GM23338 (cell line): ENCODE measurements around the gene PLA2G4F. TPM values are rescaled to one million over a fixed set of nuclear protein-coding genes. Genes with fewer than 3 reads are reported as not detected.

Experiments
- ATAC-seq: fragments of 200-7000 bp; cut with Tn5 transposase; 3 replicates; pipeline ENCODE4 v1.9.1; 2020
- DNase-seq: peaks from one replicate; pipeline ENCODE4 v3.0.0-alpha.2; 2015; ENCODE audit warnings: low spot score
- H2AFZ ChIP-seq: fragments of 200-600 bp; sonication (generic); 2 replicates; pipeline ENCODE4 v1.8.0; 2016; ENCODE audit warnings: antibody characterized with exemption, mild to moderate bottlenecking, moderate library complexity
- H3F3A ChIP-seq: fragments of 200-600 bp; sonication (generic); replicated peaks from 2 replicates; pipeline ENCODE4 v1.8.0; 2017; ENCODE audit warnings: antibody characterized with exemption, mixed run types, low read depth
- H3K27ac ChIP-seq: fragments of 200-600 bp; sonication (generic); 2 replicates; pipeline ENCODE4 v1.6.1; 2016; ENCODE audit warnings: low read depth
- H3K27me3 ChIP-seq: fragments of 200-600 bp; sonication (generic); 2 replicates; pipeline ENCODE4 v1.8.0; 2016; ENCODE audit warnings: mild to moderate bottlenecking, mixed run types, moderate library complexity; ENCODE audit not compliant: insufficient read depth
- H3K36me3 ChIP-seq: fragments of 200-600 bp; sonication (generic); 2 replicates; pipeline ENCODE4 v1.8.0; 2016; ENCODE audit warnings: mild to moderate bottlenecking; ENCODE audit not compliant: insufficient read depth
- H3K4me1 ChIP-seq: fragments of 200-600 bp; sonication (generic); 2 replicates; pipeline ENCODE4 v1.8.0; 2016; ENCODE audit warnings: mild to moderate bottlenecking, moderate library complexity; ENCODE audit not compliant: insufficient read depth
- H3K4me2 ChIP-seq: fragments of 200-600 bp; sonication (generic); 2 replicates; pipeline ENCODE4 v1.7.1; 2017; ENCODE audit warnings: mixed run types
- H3K4me3 ChIP-seq: fragments of 200-600 bp; sonication (generic); 2 replicates; pipeline ENCODE4 v1.6.1; 2016; ENCODE audit warnings: mixed run types
- H3K79me2 ChIP-seq: fragments of 200-600 bp; sonication (generic); replicated peaks from 2 replicates; pipeline ENCODE4 v1.8.0; 2017; ENCODE audit warnings: mild to moderate bottlenecking; ENCODE audit not compliant: insufficient read depth
- H3K9me2 ChIP-seq: fragments of 200-600 bp; sonication (generic); 2 replicates; pipeline ENCODE4 v1.8.0; 2017; ENCODE audit not compliant: insufficient read depth
- H4K20me1 ChIP-seq: fragments of 200-600 bp; sonication (generic); replicated peaks from 2 replicates; pipeline ENCODE4 v1.8.0; 2017; ENCODE audit warnings: mild to moderate bottlenecking; ENCODE audit not compliant: insufficient read depth
- H3K27ac Mint-ChIP-seq: 2 replicates; pipeline ENCODE4 v1.8.0; 2020; ENCODE audit warnings: inconsistent platforms, mild to moderate bottlenecking, moderate library complexity, mixed read lengths
- H3K27me3 Mint-ChIP-seq: 3 replicates; pipeline ENCODE4 v1.8.0; 2022; ENCODE audit warnings: low read depth, mild to moderate bottlenecking, moderate library complexity, mixed read lengths, inconsistent platforms; ENCODE audit not compliant: insufficient read depth, poor library complexity
- H3K36me3 Mint-ChIP-seq: 3 replicates; pipeline ENCODE4 v1.8.0; 2021; ENCODE audit warnings: low read depth, mild to moderate bottlenecking, inconsistent platforms, moderate library complexity, mixed read lengths
- H3K4me1 Mint-ChIP-seq: 3 replicates; pipeline ENCODE4 v1.8.0; 2020; ENCODE audit warnings: mild to moderate bottlenecking, inconsistent platforms, mixed read lengths
- H3K4me3 Mint-ChIP-seq: 3 replicates; pipeline ENCODE4 v1.8.0; 2021; ENCODE audit warnings: moderate library complexity, mild to moderate bottlenecking, inconsistent platforms, mixed read lengths
- H3K9me3 Mint-ChIP-seq: 3 replicates; pipeline ENCODE4 v1.8.0; 2020; ENCODE audit warnings: moderate library complexity, mild to moderate bottlenecking, inconsistent platforms, mixed read lengths
- CREB1 ChIP-seq: fragments of 250-450 bp; sonication (Bioruptor Pico); IDR thresholded peaks from 2 replicates; pipeline ENCODE4 v1.5.0; 2020; ENCODE audit warnings: low read depth, mild to moderate bottlenecking, moderate library complexity
- EZH2 ChIP-seq: fragments of 200-600 bp; sonication (generic); IDR thresholded peaks from one replicate; pipeline ENCODE4 v1.8.0; 2017; ENCODE audit warnings: antibody characterized with exemption, mild to moderate bottlenecking, low read depth; ENCODE audit not compliant: unreplicated experiment
- EZH2phosphoT487 ChIP-seq: fragments of 200-600 bp; sonication (generic); IDR thresholded peaks from one replicate; pipeline ENCODE4 v1.8.1; 2018; ENCODE audit warnings: antibody characterized with exemption; ENCODE audit not compliant: unreplicated experiment
- JUNB ChIP-seq: IDR thresholded peaks from one replicate; pipeline ENCODE4 v1.6.1; 2016; ENCODE audit warnings: antibody characterized with exemption; ENCODE audit not compliant: unreplicated experiment
- NANOG ChIP-seq: IDR thresholded peaks from 2 replicates; pipeline ENCODE4 v1.6.1; 2016; ENCODE audit warnings: antibody characterized with exemption, borderline replicate concordance
- POLR2AphosphoS5 ChIP-seq: IDR thresholded peaks from 2 replicates; pipeline ENCODE4 v1.6.1; 2016; ENCODE audit warnings: antibody characterized with exemption, low read depth
- STAT1 ChIP-seq: IDR thresholded peaks from one replicate; pipeline ENCODE4 v1.6.1; 2016; ENCODE audit warnings: antibody characterized with exemption; ENCODE audit not compliant: unreplicated experiment
- ZNF114 ChIP-seq: fragments of 250-450 bp; sonication (Bioruptor Pico); IDR thresholded peaks from 2 replicates; pipeline ENCODE4 v1.5.0; 2020; ENCODE audit warnings: mild to moderate bottlenecking, moderate library complexity
- ZNF331 ChIP-seq: fragments of 250-450 bp; sonication (Bioruptor Pico); IDR thresholded peaks from 2 replicates; pipeline ENCODE4 v1.5.0; 2020; ENCODE audit warnings: low read depth, mild to moderate bottlenecking, moderate library complexity
- polyA plus RNA-seq: library from polyadenylated mRNA; unstranded; fragments of >200 nt; fragmentation: Nextera tagmentation; extraction: Ambion mirVana; gene quantifications from 2 replicates; pipeline ENCODE4 v1.2.1, GENCODE V29; 2016
- total RNA-seq: library from RNA; depleted of rRNA; stranded (reverse); fragments of >200 nt; shearing (Covaris generic); gene quantifications from 2 replicates; pipeline ENCODE4 v1.2.3, GENCODE V29; 2014
- TF ChIP-seq, protein P1 (sequence below): IDR thresholded peaks from 2 replicates; pipeline ENCODE4 v1.6.1; 2016; ENCODE audit warnings: antibody characterized with exemption
- TF ChIP-seq, protein P2 (sequence below): IDR thresholded peaks from one replicate; pipeline ENCODE4 v1.6.1; 2018; ENCODE audit warnings: antibody characterized with exemption; ENCODE audit not compliant: unreplicated experiment
- TF ChIP-seq, protein P3 (sequence below), 2 experiments: fragments of 200-600 bp in 1 of 2; sonication (generic) in 1 of 2; conservative IDR thresholded peaks; 2 replicates each; pipeline versions ENCODE4 v1.5.1 to v1.6.1; 2016 to 2017; ENCODE audit warnings: antibody characterized with exemption in 2 of 2, low read depth in 2 of 2, mild to moderate bottlenecking in 2 of 2, moderate library complexity in 1 of 2
- TF ChIP-seq, protein P4 (sequence below): fragments of 250-450 bp; sonication (Bioruptor Pico); IDR thresholded peaks from 2 replicates; pipeline ENCODE4 v1.5.0; 2020; ENCODE audit warnings: mild to moderate bottlenecking, moderate library complexity

Gene PLA2G4F
- total and polyA plus RNA-seq, 2 experiments from 2014 or later = not detected

DNA sequence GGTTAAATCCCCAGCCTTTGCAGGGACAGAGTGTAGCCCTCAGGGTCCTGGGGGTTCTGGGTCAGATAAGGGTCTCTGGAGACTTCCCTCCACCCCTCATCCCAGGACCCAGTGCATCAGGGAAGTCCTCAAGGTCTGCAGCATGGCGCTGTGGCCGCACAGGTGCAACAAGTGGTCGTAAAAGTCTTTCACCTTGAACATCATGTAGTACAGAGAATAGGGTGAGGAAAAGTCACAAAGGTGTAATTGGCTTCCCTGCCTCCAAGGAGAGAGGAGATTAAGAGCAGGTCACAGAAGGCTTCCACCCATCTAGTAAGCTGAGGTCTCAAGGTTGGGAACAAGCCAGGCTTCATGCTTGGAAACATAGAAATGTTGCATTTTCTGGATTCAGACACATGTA lies 32.9 kb downstream of the PLA2G4F start:
- Mint-ChIP-seq H3K36me3 (no peaks in the 10 kb centered on the region), H3K4me3 (no peak overlapping the region), H3K27ac (no peak overlapping the region), H3K4me1 (peaks cover 8% of the 10 kb centered on the region), H3K27me3 (peaks cover 3% of the 10 kb centered on the region), H3K9me3 (no peaks in the 10 kb centered on the region)
- DNase-seq (no peak), ATAC-seq (no peak)
- Histone ChIP-seq H3K4me2 (no peak overlapping the region), H4K20me1 (no peaks in the 10 kb centered on the region), H3K4me1 (peaks cover 6% of the 10 kb centered on the region), H3K27ac (no peak overlapping the region), H3K27me3 (no peaks in the 10 kb centered on the region), H2AFZ (no peak overlapping the region), H3K36me3 (no peaks in the 10 kb centered on the region), H3K79me2 (no peaks in the 10 kb centered on the region), H3F3A (no peaks in the 10 kb centered on the region), H3K9me2 (no peaks in the 10 kb centered on the region), H3K4me3 (no peak overlapping the region)
- TF ChIP-seq ZNF114 (CRISPR knock-in tag) = no peak
- TF ChIP-seq EZH2 = no peak
- TF ChIP-seq, protein P1, sequence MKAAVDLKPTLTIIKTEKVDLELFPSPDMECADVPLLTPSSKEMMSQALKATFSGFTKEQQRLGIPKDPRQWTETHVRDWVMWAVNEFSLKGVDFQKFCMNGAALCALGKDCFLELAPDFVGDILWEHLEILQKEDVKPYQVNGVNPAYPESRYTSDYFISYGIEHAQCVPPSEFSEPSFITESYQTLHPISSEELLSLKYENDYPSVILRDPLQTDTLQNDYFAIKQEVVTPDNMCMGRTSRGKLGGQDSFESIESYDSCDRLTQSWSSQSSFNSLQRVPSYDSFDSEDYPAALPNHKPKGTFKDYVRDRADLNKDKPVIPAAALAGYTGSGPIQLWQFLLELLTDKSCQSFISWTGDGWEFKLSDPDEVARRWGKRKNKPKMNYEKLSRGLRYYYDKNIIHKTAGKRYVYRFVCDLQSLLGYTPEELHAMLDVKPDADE = no peak
- no peak for TF ChIP-seq POLR2AphosphoS5
- no peak for TF ChIP-seq CREB1 (CRISPR knock-in tag)
- TF ChIP-seq, protein P2, sequence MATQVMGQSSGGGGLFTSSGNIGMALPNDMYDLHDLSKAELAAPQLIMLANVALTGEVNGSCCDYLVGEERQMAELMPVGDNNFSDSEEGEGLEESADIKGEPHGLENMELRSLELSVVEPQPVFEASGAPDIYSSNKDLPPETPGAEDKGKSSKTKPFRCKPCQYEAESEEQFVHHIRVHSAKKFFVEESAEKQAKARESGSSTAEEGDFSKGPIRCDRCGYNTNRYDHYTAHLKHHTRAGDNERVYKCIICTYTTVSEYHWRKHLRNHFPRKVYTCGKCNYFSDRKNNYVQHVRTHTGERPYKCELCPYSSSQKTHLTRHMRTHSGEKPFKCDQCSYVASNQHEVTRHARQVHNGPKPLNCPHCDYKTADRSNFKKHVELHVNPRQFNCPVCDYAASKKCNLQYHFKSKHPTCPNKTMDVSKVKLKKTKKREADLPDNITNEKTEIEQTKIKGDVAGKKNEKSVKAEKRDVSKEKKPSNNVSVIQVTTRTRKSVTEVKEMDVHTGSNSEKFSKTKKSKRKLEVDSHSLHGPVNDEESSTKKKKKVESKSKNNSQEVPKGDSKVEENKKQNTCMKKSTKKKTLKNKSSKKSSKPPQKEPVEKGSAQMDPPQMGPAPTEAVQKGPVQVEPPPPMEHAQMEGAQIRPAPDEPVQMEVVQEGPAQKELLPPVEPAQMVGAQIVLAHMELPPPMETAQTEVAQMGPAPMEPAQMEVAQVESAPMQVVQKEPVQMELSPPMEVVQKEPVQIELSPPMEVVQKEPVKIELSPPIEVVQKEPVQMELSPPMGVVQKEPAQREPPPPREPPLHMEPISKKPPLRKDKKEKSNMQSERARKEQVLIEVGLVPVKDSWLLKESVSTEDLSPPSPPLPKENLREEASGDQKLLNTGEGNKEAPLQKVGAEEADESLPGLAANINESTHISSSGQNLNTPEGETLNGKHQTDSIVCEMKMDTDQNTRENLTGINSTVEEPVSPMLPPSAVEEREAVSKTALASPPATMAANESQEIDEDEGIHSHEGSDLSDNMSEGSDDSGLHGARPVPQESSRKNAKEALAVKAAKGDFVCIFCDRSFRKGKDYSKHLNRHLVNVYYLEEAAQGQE = no peak
- TF ChIP-seq, protein P3, sequence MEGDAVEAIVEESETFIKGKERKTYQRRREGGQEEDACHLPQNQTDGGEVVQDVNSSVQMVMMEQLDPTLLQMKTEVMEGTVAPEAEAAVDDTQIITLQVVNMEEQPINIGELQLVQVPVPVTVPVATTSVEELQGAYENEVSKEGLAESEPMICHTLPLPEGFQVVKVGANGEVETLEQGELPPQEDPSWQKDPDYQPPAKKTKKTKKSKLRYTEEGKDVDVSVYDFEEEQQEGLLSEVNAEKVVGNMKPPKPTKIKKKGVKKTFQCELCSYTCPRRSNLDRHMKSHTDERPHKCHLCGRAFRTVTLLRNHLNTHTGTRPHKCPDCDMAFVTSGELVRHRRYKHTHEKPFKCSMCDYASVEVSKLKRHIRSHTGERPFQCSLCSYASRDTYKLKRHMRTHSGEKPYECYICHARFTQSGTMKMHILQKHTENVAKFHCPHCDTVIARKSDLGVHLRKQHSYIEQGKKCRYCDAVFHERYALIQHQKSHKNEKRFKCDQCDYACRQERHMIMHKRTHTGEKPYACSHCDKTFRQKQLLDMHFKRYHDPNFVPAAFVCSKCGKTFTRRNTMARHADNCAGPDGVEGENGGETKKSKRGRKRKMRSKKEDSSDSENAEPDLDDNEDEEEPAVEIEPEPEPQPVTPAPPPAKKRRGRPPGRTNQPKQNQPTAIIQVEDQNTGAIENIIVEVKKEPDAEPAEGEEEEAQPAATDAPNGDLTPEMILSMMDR (conservative IDR thresholded peaks at IDR 0.05; ENCODE audit: low read depth in 2 of 2) = no peak
- no peak for TF ChIP-seq NANOG
- TF ChIP-seq JUNB = no peak
- TF ChIP-seq EZH2phosphoT487 = no peak
- TF ChIP-seq, protein P4, sequence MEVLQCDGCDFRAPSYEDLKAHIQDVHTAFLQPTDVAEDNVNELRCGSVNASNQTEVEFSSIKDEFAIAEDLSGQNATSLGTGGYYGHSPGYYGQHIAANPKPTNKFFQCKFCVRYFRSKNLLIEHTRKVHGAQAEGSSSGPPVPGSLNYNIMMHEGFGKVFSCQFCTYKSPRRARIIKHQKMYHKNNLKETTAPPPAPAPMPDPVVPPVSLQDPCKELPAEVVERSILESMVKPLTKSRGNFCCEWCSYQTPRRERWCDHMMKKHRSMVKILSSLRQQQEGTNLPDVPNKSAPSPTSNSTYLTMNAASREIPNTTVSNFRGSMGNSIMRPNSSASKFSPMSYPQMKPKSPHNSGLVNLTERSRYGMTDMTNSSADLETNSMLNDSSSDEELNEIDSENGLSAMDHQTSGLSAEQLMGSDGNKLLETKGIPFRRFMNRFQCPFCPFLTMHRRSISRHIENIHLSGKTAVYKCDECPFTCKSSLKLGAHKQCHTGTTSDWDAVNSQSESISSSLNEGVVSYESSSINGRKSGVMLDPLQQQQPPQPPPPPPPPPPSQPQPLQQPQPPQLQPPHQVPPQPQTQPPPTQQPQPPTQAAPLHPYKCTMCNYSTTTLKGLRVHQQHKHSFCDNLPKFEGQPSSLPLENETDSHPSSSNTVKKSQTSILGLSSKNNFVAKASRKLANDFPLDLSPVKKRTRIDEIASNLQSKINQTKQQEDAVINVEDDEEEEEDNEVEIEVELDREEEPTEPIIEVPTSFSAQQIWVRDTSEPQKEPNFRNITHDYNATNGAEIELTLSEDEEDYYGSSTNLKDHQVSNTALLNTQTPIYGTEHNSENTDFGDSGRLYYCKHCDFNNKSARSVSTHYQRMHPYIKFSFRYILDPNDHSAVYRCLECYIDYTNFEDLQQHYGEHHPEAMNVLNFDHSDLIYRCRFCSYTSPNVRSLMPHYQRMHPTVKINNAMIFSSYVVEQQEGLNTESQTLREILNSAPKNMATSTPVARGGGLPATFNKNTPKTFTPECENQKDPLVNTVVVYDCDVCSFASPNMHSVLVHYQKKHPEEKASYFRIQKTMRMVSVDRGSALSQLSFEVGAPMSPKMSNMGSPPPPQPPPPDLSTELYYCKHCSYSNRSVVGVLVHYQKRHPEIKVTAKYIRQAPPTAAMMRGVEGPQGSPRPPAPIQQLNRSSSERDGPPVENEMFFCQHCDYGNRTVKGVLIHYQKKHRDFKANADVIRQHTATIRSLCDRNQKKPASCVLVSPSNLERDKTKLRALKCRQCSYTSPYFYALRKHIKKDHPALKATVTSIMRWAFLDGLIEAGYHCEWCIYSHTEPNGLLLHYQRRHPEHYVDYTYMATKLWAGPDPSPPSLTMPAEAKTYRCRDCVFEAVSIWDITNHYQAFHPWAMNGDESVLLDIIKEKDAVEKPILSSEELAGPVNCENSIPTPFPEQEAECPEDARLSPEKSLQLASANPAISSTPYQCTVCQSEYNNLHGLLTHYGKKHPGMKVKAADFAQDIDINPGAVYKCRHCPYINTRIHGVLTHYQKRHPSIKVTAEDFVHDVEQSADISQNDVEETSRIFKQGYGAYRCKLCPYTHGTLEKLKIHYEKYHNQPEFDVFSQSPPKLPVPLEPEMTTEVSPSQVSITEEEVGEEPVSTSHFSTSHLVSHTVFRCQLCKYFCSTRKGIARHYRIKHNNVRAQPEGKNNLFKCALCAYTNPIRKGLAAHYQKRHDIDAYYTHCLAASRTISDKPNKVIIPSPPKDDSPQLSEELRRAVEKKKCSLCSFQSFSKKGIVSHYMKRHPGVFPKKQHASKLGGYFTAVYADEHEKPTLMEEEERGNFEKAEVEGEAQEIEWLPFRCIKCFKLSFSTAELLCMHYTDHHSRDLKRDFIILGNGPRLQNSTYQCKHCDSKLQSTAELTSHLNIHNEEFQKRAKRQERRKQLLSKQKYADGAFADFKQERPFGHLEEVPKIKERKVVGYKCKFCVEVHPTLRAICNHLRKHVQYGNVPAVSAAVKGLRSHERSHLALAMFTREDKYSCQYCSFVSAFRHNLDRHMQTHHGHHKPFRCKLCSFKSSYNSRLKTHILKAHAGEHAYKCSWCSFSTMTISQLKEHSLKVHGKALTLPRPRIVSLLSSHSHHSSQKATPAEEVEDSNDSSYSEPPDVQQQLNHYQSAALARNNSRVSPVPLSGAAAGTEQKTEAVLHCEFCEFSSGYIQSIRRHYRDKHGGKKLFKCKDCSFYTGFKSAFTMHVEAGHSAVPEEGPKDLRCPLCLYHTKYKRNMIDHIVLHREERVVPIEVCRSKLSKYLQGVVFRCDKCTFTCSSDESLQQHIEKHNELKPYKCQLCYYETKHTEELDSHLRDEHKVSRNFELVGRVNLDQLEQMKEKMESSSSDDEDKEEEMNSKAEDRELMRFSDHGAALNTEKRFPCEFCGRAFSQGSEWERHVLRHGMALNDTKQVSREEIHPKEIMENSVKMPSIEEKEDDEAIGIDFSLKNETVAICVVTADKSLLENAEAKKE = no peak
- TF ChIP-seq STAT1 = no peak
- TF ChIP-seq ZNF331 (CRISPR knock-in tag) = no peak
